Heart right ventricle (tissue), 16 donors: Measurements from ENCODE around the gene CCSER1. TPM values are rescaled to one million over a fixed set of nuclear protein-coding genes. Genes with fewer than 3 reads are reported as not detected.
"Not testable (repeated sequence)": the region's sequence is repeated elsewhere in the genome, so short reads cannot be mapped to it uniquely, and the experiment has no call there.

Experiments used
- ATAC-seq, 8 donors: fragments of 200-7000 bp; cut with Tn5 transposase; one replicate each; pipeline ENCODE4 v1.9.1; 2020; ENCODE audit warnings: mild to moderate bottlenecking in 8 of 8, moderate library complexity in 8 of 8, moderate number of reproducible peaks in 1 of 8
- DNase-seq, 2 donors: peaks; one replicate each; pipeline ENCODE4 v3.0.0-alpha.2; 2020
- H3K27ac ChIP-seq, 10 donors: fragments of 200-600 bp; sonication (generic) in 2 of 10; one replicate each; pipeline versions ENCODE4 v1.5.0 to v1.8.0; 2020 to 2022; ENCODE audit warnings: mild to moderate bottlenecking in 3 of 10
- H3K27me3 ChIP-seq, 7 donors: fragments of 200-600 bp; one replicate each; pipeline ENCODE4 v1.8.0; 2021 to 2022; ENCODE audit warnings: mild to moderate bottlenecking in 2 of 7
- H3K36me3 ChIP-seq, 9 donors: fragments of 200-600 bp; sonication (generic) in 1 of 9; one replicate each; pipeline versions ENCODE4 v1.5.0 to v1.8.0; 2020 to 2022; ENCODE audit warnings: mild to moderate bottlenecking in 2 of 9
- H3K4me1 ChIP-seq, 9 donors: fragments of 200-600 bp; sonication (generic) in 1 of 9; one replicate each; pipeline versions ENCODE4 v1.5.0 to v1.8.0; 2020 to 2022; ENCODE audit warnings: mild to moderate bottlenecking in 4 of 9
- H3K4me3 ChIP-seq, 10 donors: fragments of 200-600 bp; sonication (generic) in 2 of 10; one replicate each; pipeline versions ENCODE4 v1.5.0 to v1.8.0; 2020 to 2022; ENCODE audit warnings: mild to moderate bottlenecking in 7 of 10, moderate library complexity in 2 of 10
- H3K9me3 ChIP-seq, 11 donors: fragments of 200-600 bp in 10 of 11; sonication (generic) in 2 of 11; one replicate each; pipeline versions ENCODE4 v1.5.0 to v1.8.0; 2013 to 2022; ENCODE audit warnings: mild to moderate bottlenecking in 2 of 11, control low read depth in 1 of 11, moderate library complexity in 1 of 11
- CTCF ChIP-seq, 9 donors: fragments of 200-600 bp; sonication (generic) in 2 of 9; IDR thresholded peaks; one replicate each; pipeline versions ENCODE4 v1.5.0 to v1.8.0; 2021 to 2022; ENCODE audit warnings: antibody characterized with exemption in 9 of 9, mild to moderate bottlenecking in 5 of 9, moderate library complexity in 1 of 9
- WGBS, 2 donors: extraction: QIAGEN DNeasy Blood & Tissue Kit; methylation state at CpG; one replicate each; pipeline ENCODE4 v1.1.7; 2013; ENCODE audit warnings: inconsistent platforms in 1 of 2; 5-methylcytosine and 5-hydroxymethylcytosine counted together
- intact Hi-C, 10 donors: fragments of 100-400 bp; cut with DNase I; formaldehyde crosslinking; loops; one replicate each; pipeline versions ENCODE4 v1.11.1 to v1.14.2; 2022
- polyA plus RNA-seq, 2 donors: library from polyadenylated mRNA; stranded (reverse); fragments of 200-250 nt; gene quantifications; one replicate each; pipeline ENCODE4 v1.2.3, GENCODE V29; 2013
- total RNA-seq, 10 donors: library from RNA; stranded (reverse); fragmentation: NEBNext Ultra II Directional in 3 of 10; extraction: Animal tissue kit (Norgen Biotek cat#: 25700) in 3 of 10; gene quantifications; one replicate each; pipeline versions ENCODE4 v1.2.1 to v1.2.4, GENCODE V29; 2021 to 2023
- donor health status: Arrhythmogenic right ventricular cardiomyopathy.
- donor health status: ischemic (EF 13 %, LVEDD 7.1; RV severe dilation, severe dysfunction).
- donor health status: healthy with polysubstance abuse.
- donor health status: DM: no; HTN: yes; CAD: no.
- donor health status: DM: no; HTN: no; CAD: no.
- donor health status: ischemic (EF 25% LVEDD 6.9; RV normal size, moderate dysfunction).
- donor health status: ischemic (EF 25% LVEDD 5.7; RV mildly dilated, moderate dysfunction).
- donor health status: healthy.
- donor health status: DM: yes; HTN: yes; CAD: no.
- donor health status: Ischemic cardiomyopathy.
- donor health status: ischemic (EF 35%, LVEDD 5.7; RV mildly dilated, moderate dysfunction).
- donor health status: nonischemic (EF 11% LVEDD 7.7; RV severe dilation, severe dysfunction).
- donor health status: DM: yes; HTN: yes; CAD: no.
- donor health status: PGD.
- donor health status: ischemic (EF 29% LVEDD 5.4; RV normal size, mild dysfunction).
- donor health status: nonischemic (EF 23%, LVEDD 6.1; RV moderate dilation, normal function).

CCSER1 gene
- total and polyA plus RNA-seq, 12 donors, result 1.5 to 16.4 (median 12.0) TPM

DNA sequence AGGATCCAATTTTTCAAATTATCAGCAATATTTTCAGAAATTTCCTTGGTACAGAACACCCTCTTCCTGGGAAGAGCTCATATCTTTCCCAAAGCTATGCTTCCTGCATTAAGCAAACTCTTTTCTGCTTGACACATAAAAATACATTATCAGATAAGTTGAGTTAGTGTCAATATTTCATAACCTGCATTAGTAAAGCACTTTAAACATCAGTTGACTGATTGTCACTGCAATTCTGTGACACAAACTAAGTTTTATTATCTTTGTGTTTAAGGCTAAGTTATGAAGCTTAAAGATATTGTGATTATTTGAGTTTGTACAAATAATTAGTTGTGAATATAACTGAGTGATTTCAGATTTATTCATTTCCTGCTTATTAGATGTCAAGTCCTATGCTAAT, 1131.1 kb downstream of the CCSER1 start:
- ATAC-seq (no peak), DNase-seq (no peak)
- TF ChIP-seq CTCF (IDR thresholded peaks at IDR 0.05), result no peak
- Histone ChIP-seq H3K27ac (no peak overlapping the region), H3K36me3 (no peaks in the 10 kb centered on the region), H3K4me3 (no peak overlapping the region), H3K4me1 (no peaks in the 10 kb centered on the region), H3K9me3 (peaks cover 0 to 14% (median 0%) of the 10 kb centered on the region in 11 donors), H3K27me3 (no peaks in the 10 kb centered on the region)
- intact Hi-C loops, result no loop called here

GRCh38 chr4:91267543-91267942, 1140.3 kb downstream of the CCSER1 start:
- Histone ChIP-seq H3K4me1 (no peaks in the 10 kb centered on the region), H3K4me3 (no peak overlapping the region), H3K27me3 (no peaks in the 10 kb centered on the region), H3K27ac (no peak overlapping the region), H3K36me3 (no peaks in the 10 kb centered on the region), H3K9me3 (peaks cover 0 to 9% (median 0%) of the 10 kb centered on the region in 11 donors)
- ATAC-seq, result no peak
- no peak for DNase-seq
- TF ChIP-seq CTCF (IDR thresholded peaks at IDR 0.05), result no peak
- intact Hi-C loops, result no loop called here

DNA sequence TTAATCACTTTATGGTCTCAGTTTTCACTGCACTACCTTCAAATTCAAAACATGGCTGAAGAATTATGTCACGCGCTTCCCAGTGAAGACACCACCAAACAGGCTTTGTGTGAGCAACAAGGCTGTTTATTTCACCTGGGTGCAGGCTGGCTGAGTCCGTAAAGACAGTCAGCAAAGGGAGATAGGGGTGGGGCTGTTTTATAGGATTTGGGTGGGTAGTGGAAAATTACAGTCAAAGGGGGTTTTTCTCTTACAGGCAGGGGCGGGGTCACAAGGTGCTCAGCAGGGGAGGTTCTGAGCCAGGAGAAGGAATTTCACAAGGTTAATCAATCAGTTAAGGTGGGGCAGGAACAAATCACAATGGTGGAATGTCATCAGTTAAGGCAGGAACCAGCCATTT, 1141.3 kb downstream of the CCSER1 start:
- 83 to 85% methylated on average over 4 of the region's 4 CpGs for WGBS, 2 donors
- H3K4me1 ChIP-seq, intact Hi-C loops: not testable (repeated sequence)

GRCh38 chr4:91268913-91269312, 1141.7 kb downstream of the CCSER1 start:
- WGBS, 2 donors, result 64 to 66% methylated on average over 2 of the region's 2 CpGs
- no peak for DNase-seq
- TF ChIP-seq CTCF (IDR thresholded peaks at IDR 0.05), result no peak
- no peaks in the 10 kb centered on the region for H3K27me3 ChIP-seq
- intact Hi-C loops, result no loop called here
- ATAC-seq, result no peak
- no peaks in the 10 kb centered on the region for H3K4me1 ChIP-seq
- no peak overlapping the region for H3K27ac ChIP-seq
- H3K4me3 ChIP-seq, result no peak overlapping the region
- peaks cover 0 to 22% (median 0%) of the 10 kb centered on the region in 11 donors for H3K9me3 ChIP-seq
- H3K36me3 ChIP-seq, result no peaks in the 10 kb centered on the region

More for the DNA sequence above, 1141.3 kb downstream of the CCSER1 start:
- not testable (repeated sequence) for H3K4me3 ChIP-seq, H3K36me3 ChIP-seq, H3K27ac ChIP-seq, ATAC-seq, H3K27me3 ChIP-seq, DNase-seq
- peaks cover 0 to 18% (median 0%) of the 10 kb centered on the region in 11 donors for H3K9me3 ChIP-seq

DNA sequence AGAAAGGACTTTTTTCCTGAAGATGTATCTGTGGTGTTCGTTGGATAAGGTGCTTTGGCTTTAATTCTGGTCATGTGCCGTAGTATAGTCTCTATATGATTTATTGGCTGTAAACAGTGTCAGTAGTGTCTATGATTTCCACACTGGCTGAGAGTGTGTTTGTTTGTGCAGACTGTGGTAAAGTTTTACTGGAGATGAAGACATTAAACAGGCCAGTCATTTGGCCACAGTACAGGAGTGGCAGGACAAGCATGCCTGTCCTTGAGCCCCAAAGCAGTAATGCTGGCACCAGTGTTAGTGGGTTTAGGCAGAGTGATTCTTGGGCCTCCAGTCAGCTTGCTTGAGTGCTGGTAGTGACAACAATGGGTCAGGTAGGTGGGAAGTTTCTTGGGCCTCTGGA, 1152.7 kb downstream of the CCSER1 start:
- ATAC-seq (peak in 7 of 8 donors; percentile 64 to 92 (median 78)), DNase-seq (peak in 1 of 2 donors; percentile 22)
- no peaks in the 10 kb centered on the region for H3K36me3 ChIP-seq
- no peak for TF ChIP-seq CTCF (IDR thresholded peaks at IDR 0.05)
- H3K27me3 ChIP-seq, result no peaks in the 10 kb centered on the region
- H3K4me3 ChIP-seq, result no peak overlapping the region
- intact Hi-C loops, result loop anchor here in 1 of 10 donors (5.0 kb wide), 1 partner anchor 1013 kb away; no protein-coding TSS in a partner anchor
- WGBS, 2 donors, result 48 to 61% methylated on average over 2 of the region's 2 CpGs
- no peak overlapping the region for H3K27ac ChIP-seq
- peaks cover 0 to 15% (median 0%) of the 10 kb centered on the region in 11 donors for H3K9me3 ChIP-seq
- peaks cover 0 to 4% (median 0%) of the 10 kb centered on the region in 9 donors for H3K4me1 ChIP-seq
